ENCODE results near the gene LDHAL6A.

The LDHAL6A gene

GRCh38 chr11:18490736-18491485 is 35.3 kb downstream of the LDHAL6A start:
- no peak for DNase-seq

- DNase-seq: no peak
Measured at GRCh38 chr11:18491924-18492323, 36.3 kb downstream of the LDHAL6A start.

- DNase-seq: no peak
Measured at GRCh38 chr11:18492888-18493287, 37.2 kb downstream of the LDHAL6A start.

GRCh38 chr11:18493310-18493709 is 37.7 kb downstream of the LDHAL6A start:
- DNase-seq: no peak

GRCh38 chr11:18495271-18495670 is 39.6 kb downstream of the LDHAL6A start:
- DNase-seq: no peak

GRCh38 chr11:18495703-18496102 is 40.0 kb downstream of the LDHAL6A start:
- DNase-seq: no peak

GRCh38 chr11:18498039-18498438 is 42.4 kb downstream of the LDHAL6A start:
- DNase-seq: no peak

GRCh38 chr11:18501629-18502028 is 46.0 kb downstream of the LDHAL6A start:
- DNase-seq: no peak

- DNase-seq: no peak
Measured at GRCh38 chr11:18502352-18502751, 46.7 kb downstream of the LDHAL6A start.

GRCh38 chr11:18521122-18521521 is 65.5 kb downstream of the LDHAL6A start:
- no peak for DNase-seq

- no peak for DNase-seq
Measured at GRCh38 chr11:18522388-18522787, 66.7 kb downstream of the LDHAL6A start.

- no peak for DNase-seq
Measured at GRCh38 chr11:18523084-18523483, 67.4 kb downstream of the LDHAL6A start.

GRCh38 chr11:18524248-18524647 is 68.6 kb downstream of the LDHAL6A start:
- DNase-seq: no peak

GRCh38 chr11:18526130-18526520 is 70.5 kb downstream of the LDHAL6A start:
- no peak for DNase-seq

GRCh38 chr11:18526521-18527296 is 71.1 kb downstream of the LDHAL6A start, which contains the start of gene TSG101:
Gene TSG101 (minus strand): TSS chr11:18526942. CDS start chr11:18526816, 126 bp downstream.
- peak; percentile 82 for DNase-seq

- no peak for DNase-seq
Measured at GRCh38 chr11:18527512-18527911, 71.9 kb downstream of the LDHAL6A start.
